Effector memory CD8-positive, alpha-beta T cell (primary cell): Measurements from ENCODE around the gene CNTFR.

Experiments
- ATAC-seq: fragments of 150-1000 bp; cut with Tn5 transposase; replicated peaks from 2 replicates; pipeline ENCODE4 v1.10.0; 2021; ENCODE audit warnings: mild to moderate bottlenecking, moderate library complexity
- DNase-seq, 3 experiments: peaks; one replicate each; pipeline ENCODE4 v3.0.0; 2021
- H3K27ac Mint-ChIP-seq, 2 donors: one replicate each; pipeline ENCODE4 v1.8.0; 2022; ENCODE audit warnings: mild to moderate bottlenecking in 2 of 2, mixed read lengths in 2 of 2, moderate library complexity in 2 of 2
- H3K27me3 Mint-ChIP-seq, 2 donors: one replicate each; pipeline ENCODE4 v1.8.0; 2022; ENCODE audit warnings: mixed read lengths in 2 of 2
- H3K36me3 Mint-ChIP-seq: one replicate; pipeline ENCODE4 v1.8.0; 2022; ENCODE audit warnings: mild to moderate bottlenecking, moderate library complexity, mixed read lengths; ENCODE audit not compliant: insufficient read depth
- H3K4me1 Mint-ChIP-seq, 2 donors: one replicate each; pipeline ENCODE4 v1.8.0; 2022; ENCODE audit warnings: low read depth in 2 of 2, mixed read lengths in 2 of 2
- H3K4me3 Mint-ChIP-seq, 2 donors: one replicate each; pipeline ENCODE4 v1.8.0; 2022; ENCODE audit warnings: mild to moderate bottlenecking in 2 of 2, mixed read lengths in 2 of 2, moderate library complexity in 2 of 2
- H3K9me3 Mint-ChIP-seq, 2 donors: one replicate each; pipeline ENCODE4 v1.8.0; 2022; ENCODE audit warnings: mixed read lengths in 2 of 2

CNTFR gene

DNA sequence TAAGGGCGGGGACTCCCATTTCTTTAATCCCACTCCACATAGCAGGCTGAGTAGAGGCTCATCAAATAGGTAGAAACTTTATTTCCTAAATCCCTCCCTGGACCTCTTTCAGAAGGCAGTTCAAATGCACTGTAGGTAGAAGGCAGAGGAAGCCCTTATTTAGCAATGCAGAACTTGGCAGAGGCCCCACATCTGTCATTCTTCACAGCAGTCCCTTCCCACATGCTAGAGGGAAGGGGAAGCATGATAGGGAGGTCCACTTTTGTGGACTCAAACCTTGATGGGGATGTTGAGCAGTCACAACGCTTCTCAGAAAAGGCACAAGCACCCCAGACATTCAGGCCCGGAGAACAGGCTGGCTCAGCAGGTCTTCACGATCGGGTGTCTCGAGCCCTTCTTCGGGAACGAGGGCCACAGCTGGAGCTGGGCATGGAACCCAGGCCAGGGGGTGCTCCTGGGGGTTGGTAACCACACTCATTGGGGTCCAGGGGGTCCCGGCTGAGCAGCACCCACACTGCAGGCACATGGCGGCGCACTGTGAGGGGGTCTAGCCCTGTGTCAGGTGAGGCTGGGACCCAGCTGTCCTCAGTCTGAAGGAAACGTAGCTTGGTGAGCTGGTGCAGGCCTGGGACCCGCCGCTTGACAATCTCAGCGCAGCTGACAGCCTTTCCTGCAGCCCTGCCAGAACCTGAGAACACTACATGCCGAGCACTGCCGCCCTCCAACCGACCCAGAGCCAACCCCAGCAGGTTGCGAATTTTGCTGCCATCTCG is 21.1 kb upstream of the CNTFR start:
- DNase-seq (no peak), ATAC-seq (no peak)
- Mint-ChIP-seq H3K27me3 (no peaks in the 10 kb centered on the region), H3K4me3 (peak overlapping the region; percentile 77 to 81), H3K9me3 (no peaks in the 10 kb centered on the region), H3K4me1 (peaks cover 16 to 19% of the 10 kb centered on the region in 2 donors), H3K36me3 (peaks cover 29% of the 10 kb centered on the region), H3K27ac (peak overlapping the region in 1 of 2 donors; percentile 98)

DNA sequence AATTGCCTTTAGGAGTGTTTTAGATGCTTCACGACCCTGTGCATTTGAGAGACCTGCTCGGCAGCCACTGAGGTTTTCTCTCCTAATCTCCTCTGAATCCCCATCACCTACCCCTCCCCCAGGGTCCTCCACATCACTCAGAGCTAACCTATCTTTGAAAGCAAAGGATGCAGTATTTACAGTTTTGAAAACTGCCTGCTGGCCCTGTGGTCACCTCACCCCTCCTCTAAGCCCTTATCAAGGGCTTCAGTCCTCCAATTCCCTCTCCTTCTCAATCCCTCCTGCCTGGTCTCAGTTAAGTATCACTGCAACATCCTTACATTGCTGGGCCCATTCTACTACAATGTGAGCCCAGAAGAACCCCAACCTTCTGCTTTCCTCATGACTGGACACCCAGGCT is 17.8 kb upstream of the CNTFR start:
- H3K4me3 Mint-ChIP-seq, result no peak overlapping the region
- peaks cover 11% of the 10 kb centered on the region in 2 donors for H3K4me1 Mint-ChIP-seq
- DNase-seq (no peak), ATAC-seq (no peak)
- no peaks in the 10 kb centered on the region for H3K9me3 Mint-ChIP-seq
- H3K27ac Mint-ChIP-seq, result no peak overlapping the region
- H3K27me3 Mint-ChIP-seq, result no peaks in the 10 kb centered on the region
- H3K36me3 Mint-ChIP-seq, result peaks cover 10% of the 10 kb centered on the region

DNA sequence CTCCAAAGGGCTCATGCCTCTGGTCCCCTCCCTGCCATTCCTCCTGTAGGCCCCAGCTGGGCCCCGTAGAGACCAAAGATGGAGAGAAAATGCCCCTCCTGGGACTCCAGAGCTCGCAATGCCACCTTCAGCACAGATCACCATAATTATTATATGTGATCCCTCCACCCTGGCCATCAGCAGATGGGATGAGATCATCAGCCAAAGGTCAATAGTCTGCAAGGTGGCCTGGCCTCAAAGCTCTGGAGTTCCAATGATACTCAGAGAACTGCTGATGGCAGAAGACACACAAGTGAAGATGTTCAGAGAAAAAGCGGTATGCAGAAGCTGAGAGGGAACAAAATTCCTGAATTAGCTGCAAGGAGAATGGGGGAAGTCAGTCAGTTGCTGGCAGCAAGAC is 17.4 kb upstream of the CNTFR start:
- Mint-ChIP-seq H3K27ac (no peak overlapping the region), H3K9me3 (no peaks in the 10 kb centered on the region), H3K27me3 (no peaks in the 10 kb centered on the region), H3K4me3 (no peak overlapping the region), H3K4me1 (peaks cover 9 to 10% of the 10 kb centered on the region in 2 donors), H3K36me3 (peaks cover 6% of the 10 kb centered on the region)
- DNase-seq (no peak), ATAC-seq (no peak)

DNA sequence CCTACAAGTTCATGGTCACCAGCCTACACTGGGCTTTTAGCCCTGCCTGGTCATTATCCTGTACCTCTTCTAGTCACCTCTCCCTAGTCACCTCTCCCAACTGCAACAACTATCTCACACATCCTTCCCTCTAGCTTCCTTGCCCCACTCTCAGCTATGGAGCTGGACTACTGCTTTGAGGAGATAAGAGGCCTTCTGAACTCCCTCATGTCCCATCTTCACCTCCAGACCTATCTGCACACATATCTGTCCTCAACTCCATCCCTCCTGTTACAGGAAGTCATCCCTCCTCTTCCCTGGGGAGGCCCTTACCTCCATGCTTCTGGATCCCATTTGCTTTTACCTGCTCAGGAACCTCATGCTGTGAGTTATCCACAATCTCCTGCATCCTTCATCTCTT is 16.7 kb upstream of the CNTFR start:
- Mint-ChIP-seq H3K9me3 (no peaks in the 10 kb centered on the region), H3K36me3 (no peaks in the 10 kb centered on the region), H3K27ac (no peak overlapping the region), H3K4me3 (no peak overlapping the region), H3K27me3 (no peaks in the 10 kb centered on the region), H3K4me1 (peaks cover 2 to 4% of the 10 kb centered on the region in 2 donors)
- ATAC-seq (no peak), DNase-seq (no peak)

DNA sequence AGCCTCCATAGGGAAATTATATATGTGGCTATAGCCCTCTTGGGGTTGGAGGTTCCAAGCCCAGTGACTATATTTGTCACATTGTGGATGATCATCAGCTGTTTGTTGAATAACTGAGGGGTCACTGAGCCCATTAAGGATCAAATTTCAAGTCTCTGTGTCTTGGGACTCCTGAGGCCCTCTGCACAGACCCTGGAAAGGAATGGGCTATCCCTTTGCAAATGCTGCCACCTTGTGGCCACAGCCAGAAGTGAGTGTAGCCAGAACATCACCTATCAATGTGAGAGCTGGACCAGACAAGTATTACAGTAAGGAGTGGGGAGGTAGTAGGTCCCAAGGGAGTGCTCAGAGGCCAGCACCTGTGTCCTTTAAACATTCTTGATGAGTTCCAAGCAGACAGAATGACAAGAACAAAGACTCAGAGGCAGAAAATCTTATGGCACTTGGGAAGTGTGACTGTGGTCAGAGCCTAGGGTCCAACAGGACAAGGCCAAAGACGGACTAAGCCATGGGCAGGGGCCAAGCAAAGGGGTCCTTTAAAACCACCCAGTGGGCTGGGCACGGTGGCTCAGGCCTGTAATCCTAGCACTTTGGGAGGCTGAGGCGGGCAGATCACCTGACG is 14.2 kb upstream of the CNTFR start:
- no peaks in the 10 kb centered on the region for H3K36me3 Mint-ChIP-seq
- H3K4me3 Mint-ChIP-seq, result no peak overlapping the region

DNA sequence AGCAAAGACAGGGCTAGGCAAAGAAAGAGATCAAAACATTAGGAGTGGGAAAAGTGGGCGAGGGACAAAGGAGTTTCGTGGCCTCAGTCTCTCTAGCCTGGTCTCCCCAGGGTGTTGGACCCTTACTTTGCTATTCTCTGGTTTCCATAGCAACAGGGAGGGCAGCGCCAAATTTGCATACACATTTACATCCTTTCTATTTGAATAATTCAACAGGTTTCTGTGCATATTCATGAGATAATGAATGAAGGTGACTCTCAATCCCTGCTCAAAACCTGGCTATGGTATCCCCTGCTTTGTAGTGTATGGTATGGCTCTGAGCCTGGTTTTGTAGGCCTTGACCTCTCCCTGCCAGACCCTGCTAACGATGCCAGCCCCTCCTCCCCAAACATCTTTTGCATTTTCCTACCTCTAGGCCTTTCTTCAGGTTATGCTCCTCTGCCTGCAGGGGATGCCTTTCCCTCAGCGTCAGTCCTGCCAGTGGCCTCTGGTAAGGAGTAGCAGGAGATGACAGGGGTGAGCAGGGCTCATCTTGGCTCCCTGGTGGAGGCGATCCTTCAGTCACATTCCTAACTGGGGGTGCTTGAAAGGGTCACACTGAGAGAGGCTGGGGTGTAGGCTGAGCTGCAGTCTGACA is 12.5 kb upstream of the CNTFR start:
- no peak overlapping the region for H3K27ac Mint-ChIP-seq
- H3K4me1 Mint-ChIP-seq, result peaks cover 0 to 2% of the 10 kb centered on the region in 2 donors
- H3K27me3 Mint-ChIP-seq, result peaks cover 4 to 9% of the 10 kb centered on the region in 2 donors
- H3K9me3 Mint-ChIP-seq, result no peaks in the 10 kb centered on the region
- H3K36me3 Mint-ChIP-seq, result no peaks in the 10 kb centered on the region
- DNase-seq (no peak), ATAC-seq (no peak)
- H3K4me3 Mint-ChIP-seq, result no peak overlapping the region

More for the DNA sequence above, 14.2 kb upstream of the CNTFR start:
- peaks cover 0 to 2% of the 10 kb centered on the region in 2 donors for H3K4me1 Mint-ChIP-seq
- no peak overlapping the region for H3K27ac Mint-ChIP-seq
- no peaks in the 10 kb centered on the region for H3K9me3 Mint-ChIP-seq
- H3K27me3 Mint-ChIP-seq, result no peaks in the 10 kb centered on the region
- ATAC-seq (peak; percentile 98), DNase-seq (peak; percentile 79 to 83 (median 80))

DNA sequence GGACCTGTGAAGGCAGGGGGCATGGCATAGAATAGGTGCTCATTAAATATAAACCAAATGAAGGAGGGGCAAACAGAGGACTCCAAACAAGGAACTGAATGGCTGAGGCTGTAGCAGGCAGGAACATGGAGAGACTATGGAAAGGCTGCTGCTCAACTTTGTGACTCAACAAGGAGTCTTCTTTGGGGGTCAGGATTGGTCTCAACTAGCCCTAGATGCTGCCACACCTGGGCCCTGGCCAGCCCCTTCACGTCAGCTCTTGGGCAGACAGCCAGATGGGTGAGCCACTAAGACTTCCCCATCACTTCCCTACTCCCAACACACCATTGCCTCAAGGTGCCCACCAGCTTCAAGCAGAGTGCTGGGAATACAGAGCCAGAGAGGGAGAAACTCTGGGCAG is 11.4 kb upstream of the CNTFR start:
- DNase-seq (no peak), ATAC-seq (no peak)
- Mint-ChIP-seq H3K36me3 (no peaks in the 10 kb centered on the region), H3K4me1 (peaks cover 0 to 2% of the 10 kb centered on the region in 2 donors), H3K27me3 (peaks cover 12 to 21% of the 10 kb centered on the region in 2 donors), H3K9me3 (no peaks in the 10 kb centered on the region), H3K27ac (peak overlapping the region in 1 of 2 donors; percentile 2), H3K4me3 (no peak overlapping the region)

DNA sequence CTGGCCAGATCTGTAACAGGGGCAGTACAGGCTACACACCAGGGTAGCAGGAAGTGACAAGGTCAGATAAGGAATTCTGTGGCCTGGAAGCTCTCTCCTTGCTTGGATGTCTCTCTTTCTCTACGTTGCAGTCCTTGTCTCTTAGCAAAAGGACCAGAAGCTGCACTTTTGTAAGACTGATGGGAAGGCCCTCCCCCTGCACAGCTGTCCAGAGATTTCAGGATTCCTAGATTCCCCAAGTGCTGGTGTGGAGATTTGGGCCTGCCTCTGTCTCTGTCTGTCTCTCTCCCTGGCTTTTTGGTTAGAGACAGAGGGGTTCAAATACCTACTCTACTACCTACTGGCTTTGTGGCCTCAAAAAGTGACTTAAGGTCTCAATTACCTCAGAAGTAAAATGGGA is 10.0 kb upstream of the CNTFR start:
- Mint-ChIP-seq H3K27ac (no peak overlapping the region), H3K9me3 (no peaks in the 10 kb centered on the region), H3K27me3 (peaks cover 16 to 28% of the 10 kb centered on the region in 2 donors), H3K4me3 (no peak overlapping the region), H3K4me1 (peaks cover 0 to 2% of the 10 kb centered on the region in 2 donors), H3K36me3 (no peaks in the 10 kb centered on the region)
- DNase-seq (no peak), ATAC-seq (no peak)

DNA sequence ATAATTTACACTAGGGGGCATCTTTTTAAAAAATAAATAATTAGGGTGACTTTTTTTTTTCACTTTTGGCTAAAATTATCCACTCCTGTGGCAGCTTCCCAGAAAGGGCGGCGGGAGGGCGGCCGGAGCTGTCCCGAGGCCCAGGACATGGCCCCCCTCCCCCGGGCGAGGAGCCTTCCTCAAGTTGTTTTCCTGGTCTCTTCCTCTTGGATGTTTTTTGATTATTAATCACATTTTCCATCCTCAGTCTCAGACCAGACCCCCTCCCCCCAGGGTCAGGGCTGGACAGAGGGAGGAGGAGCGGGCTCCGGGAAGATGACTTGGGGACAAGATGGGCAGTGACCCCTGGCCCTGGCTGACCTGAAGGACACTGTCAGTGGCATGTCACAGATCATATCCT is 4.7 kb upstream of the CNTFR start:
- no peak overlapping the region for H3K4me3 Mint-ChIP-seq
- DNase-seq (no peak), ATAC-seq (no peak)
- H3K9me3 Mint-ChIP-seq, result no peaks in the 10 kb centered on the region
- H3K27ac Mint-ChIP-seq, result no peak overlapping the region
- H3K4me1 Mint-ChIP-seq, result peaks cover 14 to 19% of the 10 kb centered on the region in 2 donors
- no peaks in the 10 kb centered on the region for H3K36me3 Mint-ChIP-seq
- peaks cover 58 to 79% of the 10 kb centered on the region in 2 donors for H3K27me3 Mint-ChIP-seq

DNA sequence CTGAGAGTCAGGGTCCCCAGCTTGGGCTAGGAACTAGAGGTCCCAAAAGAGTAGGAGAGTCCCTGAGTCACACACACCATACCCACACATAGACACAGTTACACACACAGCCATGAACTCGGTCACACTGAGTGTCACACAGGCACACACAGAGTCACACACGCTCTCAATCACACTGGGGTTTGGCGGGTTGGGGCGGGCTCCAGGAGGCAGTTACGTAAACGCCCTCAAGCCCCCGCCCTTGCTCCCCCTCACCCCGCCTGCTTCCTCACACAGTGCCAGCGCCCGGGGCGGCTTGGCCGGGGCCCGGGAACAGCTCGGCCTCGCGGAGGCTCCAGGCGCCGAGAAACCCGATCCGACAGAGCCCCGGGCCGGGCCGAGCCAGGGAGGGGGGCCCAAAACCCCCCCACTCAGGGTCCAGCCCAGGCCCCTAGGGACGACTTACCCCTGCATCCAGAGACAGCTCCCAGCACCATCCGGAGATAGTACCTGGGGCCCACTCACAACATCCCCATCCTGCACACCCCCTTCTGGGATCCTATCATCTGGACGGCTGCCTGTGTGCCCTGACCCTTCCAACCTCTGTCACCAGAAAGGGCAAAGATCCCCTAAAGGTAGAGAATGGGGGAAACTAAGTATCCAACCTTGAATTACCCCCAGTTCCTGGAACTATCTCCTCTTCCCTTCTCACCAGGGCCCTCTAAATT is 3.5 kb upstream of the CNTFR start:
- Mint-ChIP-seq H3K36me3 (no peaks in the 10 kb centered on the region), H3K4me1 (peaks cover 24 to 27% of the 10 kb centered on the region in 2 donors), H3K27ac (no peak overlapping the region), H3K27me3 (peaks cover 68 to 90% of the 10 kb centered on the region in 2 donors), H3K9me3 (no peaks in the 10 kb centered on the region), H3K4me3 (peak overlapping the region in 1 of 2 donors; percentile 83)
- ATAC-seq (peak; percentile 28), DNase-seq (no peak)

DNA sequence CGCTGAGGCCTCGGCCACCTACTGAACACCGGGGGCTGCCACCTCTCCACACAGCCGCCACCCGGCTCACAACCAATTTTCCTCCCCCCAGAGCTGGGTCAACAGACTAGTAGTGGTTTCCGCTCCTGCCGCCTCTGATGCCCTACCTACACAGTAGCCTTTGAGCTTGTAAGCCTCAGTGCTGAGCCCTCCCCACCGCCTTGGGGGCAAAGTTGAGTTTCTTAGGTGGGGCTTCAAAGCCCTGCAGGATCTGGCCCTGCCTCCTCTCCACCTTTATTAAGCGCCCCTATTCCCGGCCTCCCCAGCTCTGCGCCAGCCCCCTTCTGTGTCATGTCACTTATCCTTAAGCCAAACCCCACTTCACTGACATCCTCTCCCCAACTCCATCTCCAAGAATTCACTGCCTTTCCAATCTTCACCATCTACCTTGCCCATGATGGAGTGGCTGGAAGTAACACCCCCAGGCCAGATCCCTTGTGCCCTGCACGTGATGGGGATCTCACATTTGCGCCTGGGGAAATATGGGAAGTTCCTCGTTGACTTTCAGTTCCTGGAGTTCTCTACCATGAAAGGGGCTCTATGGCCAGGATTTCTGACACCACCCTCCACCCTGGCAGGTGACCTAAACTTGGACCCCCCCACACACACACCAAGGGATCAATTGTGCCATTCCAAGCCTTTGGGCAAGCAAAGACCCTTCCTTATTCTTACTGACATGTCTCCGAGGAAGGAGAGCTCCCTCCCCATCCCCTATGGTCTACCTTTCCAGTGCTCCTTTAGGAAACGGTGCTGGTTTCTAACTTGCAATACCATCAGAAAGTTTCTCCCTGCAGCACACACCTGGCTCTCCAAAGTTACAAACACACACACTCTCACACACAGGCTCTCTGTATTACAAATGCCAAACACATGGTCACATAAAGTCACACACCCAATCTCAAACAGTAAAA is 2.7 kb upstream of the CNTFR start:
- no peak overlapping the region for H3K27ac Mint-ChIP-seq
- no peak for DNase-seq
- no peaks in the 10 kb centered on the region for H3K36me3 Mint-ChIP-seq
- no peaks in the 10 kb centered on the region for H3K9me3 Mint-ChIP-seq
- no peak for ATAC-seq
- H3K4me3 Mint-ChIP-seq, result peak overlapping the region; percentile 76 to 83
- H3K4me1 Mint-ChIP-seq, result peaks cover 24 to 27% of the 10 kb centered on the region in 2 donors
- peaks cover 71 to 91% of the 10 kb centered on the region in 2 donors for H3K27me3 Mint-ChIP-seq

DNA sequence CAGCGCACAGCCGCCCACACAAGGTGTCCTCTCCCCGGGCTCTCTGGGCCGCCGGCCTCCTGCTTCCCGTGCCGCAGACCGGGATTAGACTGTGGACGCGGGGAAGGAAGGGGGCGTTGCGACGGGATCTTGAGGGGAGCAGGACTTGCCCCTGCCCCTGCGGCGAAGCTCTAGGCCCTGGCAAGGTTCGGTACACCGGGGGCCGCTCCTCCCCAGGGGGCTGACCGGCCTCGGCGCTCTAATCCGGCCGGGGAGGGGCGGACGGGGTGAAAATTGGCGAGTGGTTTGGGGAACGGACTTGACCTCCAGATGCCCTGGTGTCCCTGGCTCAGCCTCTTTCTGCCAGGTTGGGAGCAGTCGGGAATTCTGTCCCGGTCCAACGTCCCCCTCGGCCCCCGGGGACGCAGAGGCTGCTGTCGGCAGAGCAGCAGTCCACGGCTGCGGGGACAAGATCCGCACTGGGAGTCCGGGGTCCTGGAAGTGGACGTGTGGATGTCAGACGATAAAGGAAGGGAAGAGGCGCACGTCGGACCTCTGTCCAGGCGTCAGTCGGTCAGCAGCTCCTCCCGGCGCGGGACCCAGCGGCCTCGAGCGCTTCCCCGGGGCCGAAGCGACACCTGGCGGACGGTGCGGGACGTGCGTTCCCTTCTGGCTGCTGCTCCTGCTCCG is 1.9 kb upstream of the CNTFR start:
- DNase-seq (peak; percentile 75 to 78 (median 76)), ATAC-seq (peak; percentile 82)
- H3K27me3 Mint-ChIP-seq, result peaks cover 75 to 91% of the 10 kb centered on the region in 2 donors
- H3K36me3 Mint-ChIP-seq, result no peaks in the 10 kb centered on the region
- H3K4me3 Mint-ChIP-seq, result peak overlapping the region; percentile 76 to 83
- no peaks in the 10 kb centered on the region for H3K9me3 Mint-ChIP-seq
- no peak overlapping the region for H3K27ac Mint-ChIP-seq
- peaks cover 24 to 27% of the 10 kb centered on the region in 2 donors for H3K4me1 Mint-ChIP-seq
